Gastroesophageal sphincter (tissue), 3 donors: ENCODE measurements around the gene CDH13.

ENCODE experiments used
- CTCF ChIP-seq, 4 experiments: fragments of 200-600 bp in 2 of 4; fragments of 450-650 bp in 2 of 4; sonication (generic) in 1 of 4; IDR thresholded peaks; one replicate each; pipeline ENCODE4 v1.5.1; 2017 to 2019; ENCODE audit warnings: antibody characterized with exemption in 4 of 4, mild to moderate bottlenecking in 2 of 4, moderate library complexity in 2 of 4
- POLR2A ChIP-seq, 2 donors: fragments of 450-650 bp; IDR thresholded peaks; one replicate each; pipeline ENCODE4 v1.6.1; 2017; ENCODE audit warnings: antibody characterized with exemption in 2 of 2, mild to moderate bottlenecking in 2 of 2, moderate library complexity in 1 of 2

- TF ChIP-seq CTCF (IDR thresholded peaks at IDR 0.05) (no peak), POLR2A (IDR thresholded peaks at IDR 0.05) (no peak)
Measured at GRCh38 chr16:82772215-82772614, 145.4 kb downstream of the CDH13 start.
